ENCODE measurements around the gene ARVCF. TPM values are rescaled to one million over a fixed set of nuclear protein-coding genes. Genes with fewer than 3 reads are reported as not detected.

Gene ARVCF
- total and polyA plus RNA-seq, 2 experiments from 2014 or later = 15.6 to 122 TPM

GRCh38 chr22:19964701-19965386 is 51.8 kb downstream of the ARVCF start:
- peaks cover 8% of the 10 kb centered on the region; the same call in 1 of the 2 replicates for H3F3A ChIP-seq (replicated peaks; ENCODE audit: low read depth)
- no peaks in the 10 kb centered on the region; the same call in 2 of the 3 replicates for H3K9me3 Mint-ChIP-seq
- H3K4me2 ChIP-seq = no peak overlapping the region
- no peak overlapping the region for H3K27ac Mint-ChIP-seq
- H2AFZ ChIP-seq = no peak overlapping the region
- H3K4me1 Mint-ChIP-seq = peaks cover 27% of the 10 kb centered on the region
- ATAC-seq = no peak
- TF ChIP-seq EZH2 (IDR thresholded peaks at IDR 0.05; ENCODE audit: low read depth, unreplicated experiment) (no peak), POLR2AphosphoS5 (IDR thresholded peaks at IDR 0.05; ENCODE audit: low read depth) (no peak), ZNF114 (CRISPR knock-in tag; IDR thresholded peaks at IDR 0.05) (no peak), EZH2phosphoT487 (IDR thresholded peaks at IDR 0.05; ENCODE audit: unreplicated experiment) (no peak), ZNF331 (CRISPR knock-in tag; IDR thresholded peaks at IDR 0.05; ENCODE audit: low read depth) (no peak), NANOG (IDR thresholded peaks at IDR 0.05; ENCODE audit: borderline replicate concordance) (no peak), ETS1 (IDR thresholded peaks at IDR 0.05) (no peak), REST (IDR thresholded peaks at IDR 0.05; ENCODE audit: unreplicated experiment) (no peak), CREB1 (CRISPR knock-in tag; IDR thresholded peaks at IDR 0.05; ENCODE audit: low read depth) (no peak), CTCF (conservative IDR thresholded peaks at IDR 0.05; ENCODE audit: low read depth in 2 of 2) (no peak), ZNF462 (CRISPR knock-in tag; IDR thresholded peaks at IDR 0.05) (no peak), STAT1 (IDR thresholded peaks at IDR 0.05; ENCODE audit: unreplicated experiment) (no peak), JUNB (IDR thresholded peaks at IDR 0.05; ENCODE audit: unreplicated experiment) (no peak)
- H3K4me1 ChIP-seq (ENCODE audit: insufficient read depth) = peaks cover 12% of the 10 kb centered on the region
- no peak overlapping the region for H3K4me3 ChIP-seq
- no peaks in the 10 kb centered on the region for H3K27me3 ChIP-seq (ENCODE audit: insufficient read depth)
- H3K27me3 Mint-ChIP-seq (ENCODE audit: insufficient read depth, low read depth, poor library complexity) = peaks cover 11% of the 10 kb centered on the region
- no peaks in the 10 kb centered on the region for H3K9me2 ChIP-seq (ENCODE audit: insufficient read depth)
- peaks cover 6% of the 10 kb centered on the region; the same call in 2 of the 3 replicates for H3K36me3 Mint-ChIP-seq (ENCODE audit: low read depth)
- H3K36me3 ChIP-seq (ENCODE audit: insufficient read depth) = no peaks in the 10 kb centered on the region
- H3K79me2 ChIP-seq (replicated peaks; ENCODE audit: insufficient read depth) = no peaks in the 10 kb centered on the region
- no peak for DNase-seq (ENCODE audit: low spot score)
- no peaks in the 10 kb centered on the region; the same call in 1 of the 2 replicates for H4K20me1 ChIP-seq (replicated peaks; ENCODE audit: insufficient read depth)
- H3K27ac ChIP-seq (ENCODE audit: low read depth) = no peak overlapping the region
- no peak overlapping the region for H3K4me3 Mint-ChIP-seq
